GM12891 (cell line): ENCODE measurements around the gene MYCBP.
"Not testable (repeated sequence)": the region's sequence is repeated elsewhere in the genome, so short reads cannot be mapped to it uniquely, and the experiment has no call there.

Source experiments
- PAX5 ChIP-seq: IDR thresholded peaks from 2 replicates; pipeline ENCODE4 v1.6.1; 2011; ENCODE audit warnings: low read length, moderate library complexity, mild to moderate bottlenecking; ENCODE audit not compliant: insufficient read depth, severe bottlenecking
- POLR2A ChIP-seq: IDR thresholded peaks from 2 replicates; pipeline ENCODE4 v1.6.1; 2011; ENCODE audit warnings: low read depth, low read length, control low read depth
- POLR2AphosphoS5 ChIP-seq: IDR thresholded peaks from 2 replicates; pipeline ENCODE4 v1.6.1; 2011; ENCODE audit warnings: low read depth, low read length, control low read depth
- POU2F2 ChIP-seq: IDR thresholded peaks from 2 replicates; pipeline ENCODE4 v1.6.1; 2011; ENCODE audit warnings: low read depth, mild to moderate bottlenecking, control low read depth, low read length, moderate library complexity
- TAF1 ChIP-seq: IDR thresholded peaks from 2 replicates; pipeline ENCODE4 v1.6.1; 2011; ENCODE audit warnings: low read depth, low read length, control low read depth

- not testable (repeated sequence) for TF ChIP-seq POU2F2, POLR2A, POLR2AphosphoS5, PAX5, TAF1
These were observed 36.8 kb downstream of the MYCBP start for GRCh38 chr1:38836316-38836715.
